ENCODE results near the gene SDF2L1.
"Not testable (repeated sequence)": the region's sequence is repeated elsewhere in the genome, so short reads cannot be mapped to it uniquely, and the experiment has no call there.

The SDF2L1 gene

GRCh38 chr22:21688706-21689381 lies 46.7 kb downstream of the SDF2L1 start:
- no peak for TF ChIP-seq CTCF (conservative IDR thresholded peaks at IDR 0.05)
- no peak overlapping the region for H3K27ac ChIP-seq

- TF ChIP-seq CTCF (conservative IDR thresholded peaks at IDR 0.05): no peak
- no peak overlapping the region for H3K27ac ChIP-seq
Observed at GRCh38 chr22:21690401-21690801, 48.3 kb downstream of the SDF2L1 start.

- H3K27ac ChIP-seq: no peak overlapping the region
- no peak for TF ChIP-seq CTCF (conservative IDR thresholded peaks at IDR 0.05)
Observed at GRCh38 chr22:21691816-21692215, 49.7 kb downstream of the SDF2L1 start.

GRCh38 chr22:21692856-21693255 lies 50.8 kb downstream of the SDF2L1 start:
- H3K27ac ChIP-seq: not testable (repeated sequence)

- TF ChIP-seq CTCF (conservative IDR thresholded peaks at IDR 0.05): no peak
Observed at GRCh38 chr22:21693333-21693998, 51.4 kb downstream of the SDF2L1 start.

More at GRCh38 chr22:21693333-21693998, 51.4 kb downstream of the SDF2L1 start:
- H3K27ac ChIP-seq: no peak overlapping the region

Measured in VCaP (cell line).